ENCODE measurements around the gene SESN3.
A peak's percentile ranks its signal among the peaks of the same experiment; 100 is the strongest.
"Not testable (repeated sequence)": the region's sequence is repeated elsewhere in the genome, so short reads cannot be mapped to it uniquely, and the experiment has no call there.

Gene SESN3

DNA sequence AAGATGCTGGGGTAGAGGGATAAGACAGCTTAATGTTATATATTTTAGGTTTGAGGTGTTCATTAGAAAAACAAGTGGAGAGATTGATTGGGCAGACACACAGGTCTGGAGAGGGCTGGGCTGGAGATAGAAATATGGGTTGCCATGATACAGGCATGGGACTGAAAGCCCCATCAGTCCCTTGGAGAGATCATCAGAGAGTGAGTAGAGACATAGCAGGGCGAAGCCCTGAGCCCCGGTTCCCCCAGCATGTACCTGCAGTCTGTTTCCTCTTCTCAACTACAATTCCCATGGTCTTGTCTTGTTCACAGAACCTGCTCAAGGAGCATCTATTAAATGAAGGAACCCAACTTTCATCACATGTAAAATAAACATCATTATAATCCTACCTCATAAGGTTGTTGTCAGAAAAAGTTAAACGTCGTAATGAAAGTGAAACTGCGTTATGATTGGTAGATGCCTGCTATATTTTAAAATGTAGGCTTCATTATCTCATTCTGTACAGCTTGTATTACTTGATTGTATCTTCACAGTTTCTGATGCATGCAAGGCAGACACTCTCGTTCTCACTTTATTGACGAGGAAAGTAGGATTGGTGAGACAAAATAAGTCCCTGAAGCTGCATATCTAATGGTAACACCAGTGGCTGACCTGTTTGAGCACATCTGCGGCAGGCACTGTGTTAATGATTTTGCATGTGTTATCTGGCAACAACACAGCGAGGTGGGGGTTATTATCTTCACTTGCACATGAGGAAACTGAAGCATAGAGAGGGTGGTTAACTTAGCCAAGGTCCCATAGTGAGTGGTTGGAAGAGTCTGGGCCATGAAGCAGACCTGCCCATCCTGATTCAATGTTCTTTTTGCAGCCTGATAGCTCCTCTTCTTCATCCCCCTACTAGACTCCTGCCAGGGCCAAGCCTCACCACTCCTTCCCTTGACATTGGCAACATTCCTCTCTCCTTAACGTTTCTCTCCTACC lies 77.8 kb downstream of the SESN3 start:
- no peak for DNase-seq (ENCODE audit: low spot score)

DNA sequence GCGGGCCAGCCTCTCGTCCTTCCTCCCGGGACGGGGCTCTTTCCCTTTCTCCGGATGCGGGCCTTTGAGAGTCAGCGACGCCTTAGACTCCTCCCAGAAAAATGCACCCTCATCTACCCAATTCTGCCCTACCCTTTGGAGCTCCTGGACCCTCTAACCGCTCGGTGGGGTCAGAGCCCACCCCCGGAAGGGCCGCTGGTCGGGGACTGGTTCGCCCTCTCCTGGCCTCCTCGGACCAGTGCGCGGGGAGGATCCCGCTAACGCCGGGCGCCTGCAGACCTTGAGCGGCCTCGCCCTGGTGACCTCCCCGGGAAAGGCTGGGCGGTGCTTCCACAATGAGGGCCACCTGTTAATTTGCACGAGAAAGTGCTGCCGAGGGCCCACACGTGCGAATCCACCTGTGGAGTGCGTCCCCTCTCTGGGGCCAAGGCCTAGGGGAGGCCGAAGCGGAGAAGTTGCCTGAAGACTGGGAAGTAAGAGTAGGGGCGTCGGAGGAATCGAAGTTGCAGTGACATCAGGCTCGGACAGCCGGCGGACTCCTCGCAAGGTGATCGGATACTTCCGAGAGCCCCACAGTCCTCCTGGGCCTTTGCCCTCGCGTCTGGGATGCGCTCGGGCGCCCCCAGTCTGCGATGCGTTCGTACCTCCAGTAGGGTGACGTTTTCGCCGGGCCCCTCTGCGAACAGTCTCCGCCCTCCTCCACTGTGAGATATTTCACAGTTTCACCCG lies 79.9 kb downstream of the SESN3 start:
- peak; percentile 94 for DNase-seq (ENCODE audit: low spot score)

DNA sequence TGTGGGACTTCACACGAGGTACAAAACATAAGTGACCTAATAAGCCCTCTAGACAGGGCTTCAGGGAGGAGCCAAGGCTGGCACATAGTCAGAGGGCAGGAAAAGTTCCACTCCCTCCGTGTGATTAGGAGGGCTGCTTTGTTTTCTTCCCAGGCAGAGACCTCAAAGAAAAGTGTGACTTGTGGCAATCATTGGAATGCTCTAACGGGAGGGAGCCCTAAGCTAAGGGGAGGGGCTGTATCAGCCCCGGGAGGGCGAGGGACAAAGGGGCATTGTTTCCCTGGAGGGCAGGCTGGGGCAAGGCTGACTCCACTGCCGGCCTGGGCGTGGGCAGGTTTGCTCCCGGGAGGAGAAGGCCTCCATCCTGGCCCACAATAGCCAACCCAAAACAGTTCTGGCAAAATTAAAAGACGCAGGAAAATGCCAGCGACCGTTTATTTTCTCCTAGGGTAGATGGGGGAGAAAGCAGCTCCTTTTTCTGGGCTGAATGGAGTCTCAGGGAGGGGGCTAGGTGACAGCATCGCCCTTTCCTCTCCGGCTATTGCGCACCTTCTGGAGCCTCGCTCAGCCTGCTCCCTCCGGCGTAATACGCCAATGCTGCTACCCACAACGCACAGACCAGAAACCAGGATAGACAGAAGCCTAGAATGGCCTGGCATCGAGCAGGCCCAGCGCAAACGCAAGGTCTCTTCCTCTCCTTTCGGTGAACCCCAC lies 81.2 kb downstream of the SESN3 start:
- DNase-seq (ENCODE audit: low spot score), result peak; percentile 88

DNA sequence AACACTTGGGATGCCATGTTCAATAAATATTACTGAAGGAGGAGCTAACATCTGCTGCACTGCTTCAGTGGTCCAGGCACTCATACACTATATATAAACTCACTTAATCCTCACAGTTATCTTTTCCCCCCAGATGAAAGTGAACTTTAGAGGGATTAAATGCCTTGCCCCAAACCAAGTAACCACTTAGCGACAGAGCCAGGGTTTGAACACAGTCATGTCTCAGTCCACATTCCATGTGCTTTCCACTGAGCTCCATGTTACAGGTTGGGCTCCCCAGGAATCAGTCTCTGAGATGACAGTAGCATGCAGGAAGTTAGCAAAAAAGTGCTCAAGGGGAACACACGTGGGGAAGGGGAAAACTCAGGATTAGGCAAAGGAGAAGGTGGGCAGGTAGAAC lies 82.1 kb downstream of the SESN3 start:
- DNase-seq (ENCODE audit: low spot score), result no peak

DNA sequence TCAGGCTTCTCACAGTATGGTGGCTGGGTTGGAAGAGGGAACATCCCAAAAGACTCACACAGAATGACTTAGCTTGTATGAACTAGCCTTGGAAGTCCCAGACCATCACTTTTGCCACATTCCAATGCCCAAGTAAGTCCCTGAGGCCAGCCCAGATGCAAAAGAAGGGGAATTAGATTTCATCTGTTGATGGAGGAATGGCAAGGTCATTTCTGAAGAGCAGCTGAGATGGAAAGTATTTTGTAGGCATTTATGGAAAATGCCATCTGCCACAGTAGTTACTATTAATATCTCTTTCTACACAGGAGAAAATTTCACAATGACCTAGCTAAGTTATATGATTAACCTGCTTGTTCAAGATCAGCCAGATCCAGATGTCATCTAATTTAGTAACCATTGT lies 82.6 kb downstream of the SESN3 start:
- DNase-seq (ENCODE audit: low spot score), result no peak

DNA sequence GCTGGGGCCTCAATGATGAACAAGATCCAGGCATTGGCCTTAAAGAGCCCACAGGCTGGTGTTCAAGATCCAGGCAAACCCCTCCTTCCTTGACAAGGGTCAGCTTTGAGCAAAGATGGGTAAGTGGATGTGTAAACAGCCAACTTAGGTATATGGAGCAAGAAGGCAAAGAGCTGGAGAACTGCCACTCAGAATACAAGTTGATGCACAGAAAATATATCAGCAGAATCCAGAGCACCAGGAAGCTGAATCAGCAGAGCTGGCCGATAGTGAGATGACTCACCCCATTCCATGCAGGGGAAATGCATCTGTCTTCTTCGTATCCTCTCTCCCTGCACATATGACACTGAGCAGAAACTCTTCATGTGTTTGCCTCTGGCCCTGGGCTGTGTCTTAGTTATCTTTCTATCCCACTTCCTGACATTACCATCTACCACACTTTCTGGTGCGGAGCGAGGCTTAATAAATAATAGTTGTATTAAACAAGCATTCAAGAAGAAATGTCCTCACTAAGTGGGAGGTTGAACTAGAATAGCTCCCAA lies 83.6 kb downstream of the SESN3 start:
- DNase-seq (ENCODE audit: low spot score), result peak; percentile 46

DNA sequence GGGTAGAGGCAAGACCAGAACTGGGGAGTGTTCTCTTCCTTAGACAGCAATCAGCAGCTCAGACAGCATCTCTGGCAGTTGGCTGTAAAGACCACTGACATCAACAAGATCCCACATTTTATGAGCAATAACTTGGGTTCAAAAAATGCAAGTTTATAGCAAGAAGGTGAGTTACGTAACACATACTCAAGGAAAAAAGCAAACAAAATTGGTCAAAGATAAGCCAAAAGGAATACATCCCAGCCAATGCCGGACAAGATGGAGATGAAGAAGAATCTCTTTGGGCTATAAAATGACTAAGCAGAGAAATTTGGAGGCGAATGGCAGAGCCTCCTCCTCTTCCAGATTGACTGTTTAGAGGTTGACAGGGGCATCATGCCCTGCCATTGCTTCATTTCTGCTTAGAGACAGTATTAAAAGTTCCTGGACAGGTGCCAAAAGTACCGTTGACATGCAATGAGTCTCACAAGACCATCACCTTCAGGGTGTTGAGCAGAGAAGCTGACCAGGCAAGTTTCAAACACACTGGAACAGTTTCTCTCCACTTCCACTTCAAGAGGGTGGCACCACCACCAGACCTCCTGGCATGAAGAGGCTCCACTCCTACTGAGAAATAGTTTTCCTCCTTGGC lies 85.5 kb downstream of the SESN3 start:
- DNase-seq (ENCODE audit: low spot score), result no peak

DNA sequence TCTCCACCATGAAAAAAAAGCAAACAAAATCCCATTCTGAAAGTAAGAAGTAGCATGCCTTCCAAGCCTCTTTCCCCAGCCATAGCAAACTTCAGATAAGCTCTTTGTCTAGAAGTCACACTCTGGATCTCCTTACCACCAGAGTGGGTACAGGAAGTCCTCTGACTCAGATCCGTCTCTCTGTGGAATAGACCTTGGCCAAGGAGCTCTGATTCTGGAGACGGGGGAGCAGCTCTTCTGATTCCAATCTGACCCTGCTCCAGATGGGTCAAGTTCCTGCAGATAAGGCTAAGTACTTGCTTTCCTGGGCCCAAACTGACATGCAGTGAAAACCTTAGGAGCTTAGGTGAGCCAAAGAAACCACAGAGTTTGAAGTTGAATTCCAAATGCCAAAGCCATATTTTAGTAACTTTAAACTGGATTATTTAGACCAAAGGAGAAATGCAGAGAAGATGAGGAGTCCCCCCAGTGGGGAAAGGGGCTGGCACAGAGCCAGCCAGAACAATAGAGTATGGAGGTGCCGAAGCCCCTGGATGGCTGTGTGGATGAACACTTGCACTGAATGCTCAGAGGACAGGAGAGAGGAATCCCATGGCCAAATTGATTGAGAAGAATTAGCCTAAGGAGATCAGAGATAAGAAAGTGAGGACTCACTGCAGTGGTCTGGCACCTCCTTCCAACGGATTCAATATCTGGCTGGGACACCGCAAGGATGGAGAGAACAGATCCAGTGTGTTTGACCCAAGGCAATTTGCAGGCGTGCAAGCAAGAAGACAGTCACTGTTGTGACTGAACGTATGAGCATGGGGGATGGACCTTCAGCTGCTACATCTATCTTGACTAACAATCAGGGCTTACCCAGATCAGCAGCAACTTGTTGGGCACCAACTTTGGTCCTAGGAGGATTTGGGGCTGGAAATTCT lies 86.4 kb downstream of the SESN3 start:
- DNase-seq (ENCODE audit: low spot score), result no peak

DNA sequence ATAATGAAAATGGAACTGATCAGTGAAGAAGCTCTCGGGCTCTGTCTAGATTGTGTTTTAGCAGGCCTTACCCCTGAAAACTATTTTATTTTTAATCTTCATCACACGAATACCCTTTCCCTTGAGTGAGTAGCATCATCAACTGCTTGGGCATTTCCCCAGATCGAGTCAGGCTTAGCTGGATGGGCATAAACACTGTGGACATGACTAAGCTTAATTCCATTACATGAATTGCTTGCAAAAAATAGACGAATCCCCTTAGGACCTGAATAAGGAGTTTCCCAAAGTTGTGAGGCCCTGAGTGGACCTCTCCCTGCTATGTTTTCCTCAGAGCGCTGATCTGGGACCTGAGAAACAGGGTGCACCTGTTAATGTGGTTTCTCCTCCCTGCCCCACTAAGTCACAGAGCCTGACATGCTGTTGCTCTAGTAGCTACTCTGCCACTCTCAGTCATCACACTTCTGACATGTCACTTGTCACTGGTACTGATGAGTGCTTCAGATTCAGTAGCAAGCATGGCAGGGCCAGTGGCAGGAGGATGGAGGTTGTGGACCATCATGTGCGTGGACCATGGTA lies 87.8 kb downstream of the SESN3 start:
- no peak for DNase-seq (ENCODE audit: low spot score)

DNA sequence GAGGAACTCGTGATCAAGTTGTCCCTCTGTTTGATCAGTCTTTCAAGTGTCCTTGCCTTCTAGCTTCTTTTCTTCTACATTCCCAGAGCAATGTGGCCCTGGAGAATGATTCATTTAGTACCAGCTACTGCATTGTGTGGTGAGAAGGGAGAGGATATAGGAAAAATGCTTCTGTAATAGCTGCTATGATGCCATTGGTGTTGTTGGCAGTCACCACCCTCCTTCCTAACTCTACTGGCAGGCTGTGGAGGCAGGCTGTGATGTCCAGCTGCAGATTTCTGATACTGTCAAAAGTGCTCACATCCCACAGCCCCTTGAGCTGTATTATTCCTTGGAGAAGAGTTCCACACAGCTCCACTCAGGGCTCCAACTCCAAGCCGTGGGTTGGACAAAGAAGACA lies 88.6 kb downstream of the SESN3 start:
- no peak for DNase-seq (ENCODE audit: low spot score)

DNA sequence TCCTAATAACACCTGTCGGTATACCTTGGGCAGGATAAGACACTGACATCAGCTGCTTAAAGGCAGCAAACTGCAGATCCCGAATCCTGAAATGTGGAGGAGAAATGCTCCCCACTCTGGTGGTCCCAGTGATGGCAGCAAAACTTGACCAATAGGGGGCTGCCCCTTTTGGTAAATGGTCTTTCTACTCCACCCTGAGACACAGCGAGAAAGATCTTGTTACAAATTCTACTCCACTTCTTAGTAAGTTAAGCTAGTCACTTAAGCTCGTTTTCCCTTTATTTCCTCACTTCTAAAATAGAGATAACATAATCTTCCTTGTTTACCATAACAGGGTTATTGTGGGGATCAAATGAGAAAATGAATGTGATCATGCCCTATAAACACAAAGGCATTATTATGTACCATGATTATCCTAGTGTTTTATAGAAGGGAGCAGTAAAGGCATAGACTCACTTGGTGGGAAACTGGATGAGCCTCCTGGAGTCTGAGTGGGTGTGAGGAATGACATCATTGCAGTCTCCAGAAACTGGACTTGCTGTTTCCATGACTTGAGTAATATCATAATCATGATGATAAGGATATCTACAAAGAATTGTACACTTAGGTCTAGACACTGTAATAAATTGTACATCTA lies 90.5 kb downstream of the SESN3 start:
- no peak for DNase-seq (ENCODE audit: low spot score)

DNA sequence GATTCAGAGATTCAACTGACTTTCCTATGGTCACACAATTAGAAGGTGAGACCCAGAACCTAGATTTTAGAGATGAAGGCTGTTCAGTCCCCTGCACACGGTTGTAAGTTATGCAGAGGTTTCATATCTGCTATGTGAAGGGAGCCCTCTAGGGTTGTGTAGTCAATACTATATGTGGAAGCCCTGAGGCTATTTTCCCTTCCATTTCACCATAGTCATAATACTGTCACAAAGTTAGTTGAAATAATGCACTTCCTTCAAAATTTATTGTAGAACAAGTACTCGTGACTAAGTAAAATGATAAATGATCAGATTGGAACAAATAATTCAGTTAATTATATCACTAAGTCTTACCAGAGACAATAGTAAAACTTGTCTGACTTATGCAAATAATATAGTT lies 92.6 kb downstream of the SESN3 start:
- no peak for DNase-seq (ENCODE audit: low spot score)

DNA sequence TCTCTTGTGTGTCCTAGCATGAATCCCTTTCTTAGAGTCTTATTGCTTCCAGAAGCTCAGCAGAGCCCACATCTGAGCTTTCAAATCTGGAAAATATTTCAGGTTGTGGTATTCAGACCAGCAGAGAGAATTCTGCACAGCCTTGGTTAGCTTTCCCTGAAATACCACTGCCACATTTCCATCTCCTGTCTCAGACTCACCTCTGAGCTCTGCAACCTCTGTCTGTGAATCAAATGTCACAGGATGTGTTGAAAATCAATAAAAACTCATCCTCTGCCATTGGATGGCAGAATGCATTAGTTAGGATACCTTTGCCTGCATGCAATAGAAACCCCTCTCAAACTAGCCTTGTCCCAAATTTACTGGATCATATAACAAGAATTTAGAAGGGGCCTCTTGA lies 93.7 kb downstream of the SESN3 start:
- DNase-seq (ENCODE audit: low spot score), result no peak

DNA sequence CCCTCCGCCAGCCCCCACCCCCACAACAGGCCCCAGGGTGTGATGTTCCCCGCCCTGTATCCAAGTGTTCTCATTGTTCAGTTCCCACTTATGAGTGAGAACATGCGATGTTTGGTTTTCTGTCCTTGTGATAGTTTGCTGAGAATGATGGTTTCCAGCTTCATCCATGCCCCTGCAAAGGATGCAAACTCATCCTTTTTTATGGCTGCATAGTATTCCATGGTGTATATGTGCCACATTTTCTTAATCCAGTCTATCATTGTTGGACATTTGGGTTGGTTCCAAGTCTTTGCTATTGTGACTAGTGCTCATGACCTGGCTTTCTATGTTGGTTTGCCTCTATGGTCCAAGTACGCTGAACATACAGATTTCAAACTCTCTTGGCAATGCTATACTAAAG lies 94.3 kb downstream of the SESN3 start:
- DNase-seq (ENCODE audit: low spot score), result not testable (repeated sequence)

DNA sequence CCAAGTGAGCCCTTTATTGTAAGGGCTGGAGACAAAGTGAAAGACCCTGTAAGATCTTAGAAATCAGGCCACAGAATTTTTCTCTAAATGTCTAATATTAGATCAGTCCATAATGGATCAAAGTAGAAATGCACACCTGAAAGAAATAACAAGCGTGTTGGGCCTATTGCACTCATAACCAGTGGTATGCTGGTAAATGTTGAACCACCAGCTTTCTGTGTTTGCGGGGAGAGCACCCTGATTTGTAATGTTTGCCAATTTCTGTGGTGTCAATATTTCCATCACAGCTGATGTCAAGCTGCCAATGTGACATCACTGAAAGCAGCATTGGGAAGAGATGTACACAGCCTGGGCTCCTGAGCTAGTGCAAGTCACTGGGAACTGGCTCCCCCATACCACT lies 95.1 kb downstream of the SESN3 start:
- no peak for DNase-seq (ENCODE audit: low spot score)

DNA sequence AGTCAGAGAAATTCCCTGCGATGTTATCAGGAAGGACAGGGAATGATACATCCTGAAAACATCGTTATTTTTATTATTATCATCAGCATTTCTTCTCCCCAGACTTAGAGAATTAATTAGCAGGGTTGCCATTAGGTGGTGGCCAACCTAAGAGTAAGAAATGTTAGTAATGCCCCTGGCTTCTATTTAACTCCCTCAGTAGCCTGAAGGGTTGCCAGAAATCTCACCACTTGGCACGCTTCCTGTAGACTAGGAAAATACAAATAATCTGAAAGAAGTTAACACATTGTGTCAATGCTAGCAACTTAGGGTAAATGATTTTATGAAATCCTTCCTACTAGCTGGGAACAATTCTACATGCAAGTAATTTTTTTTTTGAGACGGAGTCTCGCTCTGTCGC lies 95.8 kb downstream of the SESN3 start:
- no peak for DNase-seq (ENCODE audit: low spot score)

DNA sequence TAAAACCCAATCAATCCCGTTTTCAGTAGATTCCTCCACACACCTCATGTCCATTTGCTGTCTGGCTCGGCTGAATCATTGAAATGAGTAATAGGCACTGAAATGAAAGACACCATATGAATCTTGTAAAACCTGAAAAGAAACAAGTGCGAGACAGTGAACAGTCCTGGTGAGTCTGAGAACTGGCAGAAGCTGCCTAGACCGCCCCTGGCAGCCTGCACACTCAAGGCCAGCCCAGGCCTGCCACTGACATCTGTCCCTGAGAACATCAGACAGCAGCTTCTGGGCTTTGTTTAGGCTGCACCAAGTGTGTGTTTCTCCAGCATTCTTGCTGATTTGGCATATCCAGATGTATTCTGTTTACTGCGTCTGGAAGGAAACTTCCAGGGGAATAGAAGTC lies 96.5 kb downstream of the SESN3 start:
- DNase-seq (ENCODE audit: low spot score), result no peak

DNA sequence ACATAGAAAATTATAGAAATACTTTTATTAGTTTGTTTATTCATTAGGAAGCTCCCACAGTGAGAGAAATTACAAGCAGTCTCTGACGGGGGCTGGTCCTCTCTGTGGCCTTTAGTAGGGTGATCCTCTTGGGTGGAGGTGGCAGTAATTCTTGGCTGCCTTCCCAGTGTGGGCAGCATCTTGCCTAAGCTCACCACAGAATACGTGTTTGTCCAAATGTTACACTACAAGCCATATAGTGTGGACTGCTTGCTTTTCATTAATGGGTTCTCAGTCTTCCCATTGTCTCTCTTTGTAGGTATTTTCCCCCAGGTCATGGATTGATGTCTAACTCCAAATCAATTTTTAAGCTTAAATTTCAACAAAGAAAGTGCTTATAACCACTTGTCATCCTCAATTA lies 98.0 kb downstream of the SESN3 start:
- DNase-seq (ENCODE audit: low spot score), result no peak

DNA sequence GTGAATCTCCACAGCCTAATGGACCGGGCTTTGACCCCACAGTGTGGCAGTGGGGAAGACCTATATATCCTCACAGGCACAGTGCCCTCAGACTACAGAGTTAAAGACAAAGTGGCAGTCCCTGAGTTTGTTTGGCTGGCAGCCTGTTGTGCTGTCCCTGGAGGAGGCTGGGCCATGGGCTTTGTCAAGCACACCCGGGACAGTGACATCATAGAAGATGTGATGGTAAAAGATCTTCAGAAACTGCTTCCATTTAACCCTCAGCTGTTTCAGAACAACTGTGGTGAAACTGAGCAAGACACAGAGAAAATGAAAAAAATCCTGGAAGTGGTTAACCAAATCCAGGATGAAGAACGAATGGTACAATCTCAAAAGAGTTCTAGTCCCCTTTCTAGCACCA lies 102.4 kb downstream of the SESN3 start:
- DNase-seq (ENCODE audit: low spot score), result no peak

DNA sequence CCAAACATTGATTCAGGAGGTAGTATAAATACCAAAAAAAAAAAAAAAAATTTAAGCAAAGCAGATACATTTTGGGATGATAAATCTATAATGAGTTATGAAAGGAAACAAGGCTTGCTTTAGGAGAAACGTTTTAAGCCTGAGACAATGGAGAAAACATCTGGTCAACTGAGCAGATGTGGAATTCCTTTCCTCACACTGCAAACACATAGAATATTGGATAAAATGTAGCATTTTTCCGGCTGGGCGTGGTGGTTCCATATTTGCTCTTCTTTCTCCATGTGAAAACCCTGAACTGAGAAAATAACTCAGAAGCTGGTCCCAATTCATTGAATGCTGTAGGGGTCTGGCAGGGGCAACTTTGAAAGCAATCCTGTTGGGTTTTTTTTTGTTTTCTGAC lies 107.4 kb downstream of the SESN3 start:
- DNase-seq (ENCODE audit: low spot score), result no peak

Data from putamen (tissue), 1 donor.